Measurements from ENCODE around the gene STK38.

GRCh38 chr6:36525346-36525745 is 21.9 kb downstream of the STK38 start:
- TF ChIP-seq CREB5 (CRISPR knock-in tag; IDR thresholded peaks at IDR 0.05; ENCODE audit: low read depth): no peak
- no peak for TF ChIP-seq PATZ1 (CRISPR knock-in tag; IDR thresholded peaks at IDR 0.05; ENCODE audit: borderline replicate concordance)
- TF ChIP-seq ISL1 (CRISPR knock-in tag; IDR thresholded peaks at IDR 0.05): no peak
- no peak for TF ChIP-seq TCF4 (CRISPR knock-in tag; IDR thresholded peaks at IDR 0.05; ENCODE audit: borderline replicate concordance)
